Measurements from ENCODE around the gene SNX20. TPM values are rescaled to one million over a fixed set of nuclear protein-coding genes. Genes with fewer than 3 reads are reported as not detected.

SNX20 gene
- total and polyA plus RNA-seq, 2 donors (not counting 3 experiments of a cell fraction or from before 2014, with no cell fraction given): not detected

DNA sequence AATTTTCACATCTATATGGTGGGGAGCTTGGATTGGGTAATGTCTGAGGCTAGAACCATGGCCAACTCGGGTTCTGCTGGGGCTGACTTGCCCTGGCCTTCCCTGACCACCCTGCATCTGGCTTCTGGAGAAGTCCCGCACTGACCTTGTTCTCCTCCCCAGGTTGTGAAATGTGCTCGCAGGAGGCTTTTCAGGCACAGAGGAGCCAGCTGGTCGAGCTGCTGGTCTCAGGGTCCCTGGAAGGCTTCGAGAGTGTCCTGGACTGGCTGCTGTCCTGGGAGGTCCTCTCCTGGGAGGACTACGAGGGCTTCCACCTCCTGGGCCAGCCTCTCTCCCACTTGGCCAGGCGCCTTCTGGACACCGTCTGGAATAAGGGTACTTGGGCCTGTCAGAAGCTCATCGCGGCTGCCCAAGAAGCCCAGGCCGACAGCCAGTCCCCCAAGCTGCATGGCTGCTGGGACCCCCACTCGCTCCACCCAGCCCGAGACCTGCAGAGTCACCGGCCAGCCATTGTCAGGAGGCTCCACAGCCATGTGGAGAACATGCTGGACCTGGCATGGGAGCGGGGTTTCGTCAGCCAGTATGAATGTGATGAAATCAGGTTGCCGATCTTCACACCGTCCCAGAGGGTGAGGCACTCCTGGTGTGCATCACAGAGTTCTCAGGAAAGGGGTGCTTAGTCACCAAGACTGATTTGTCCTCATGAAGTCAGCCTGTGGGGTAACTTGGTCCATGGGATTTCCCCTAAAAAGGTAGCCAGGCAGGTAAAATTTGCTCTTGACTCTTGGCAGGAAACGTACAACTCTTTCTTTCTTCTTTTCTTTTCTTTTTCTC, 18.4 kb upstream of the SNX20 start:
- no peaks in the 10 kb centered on the region for H3K79me2 ChIP-seq (ENCODE audit: control insufficient read depth, insufficient read depth, low read length)
- CTCF ChIA-PET: interaction anchor here (1.1 kb wide), 1 partner anchor 37 kb away, joined by 3 read pairs; no protein-coding TSS in a partner anchor
- no TSS peak for BruUV-seq (replicated peaks)
- H3K4me2 ChIP-seq (ENCODE audit: insufficient read depth, low read length): no peak overlapping the region
- TF ChIP-seq EZH2 (IDR thresholded peaks at IDR 0.05; ENCODE audit: borderline replicate concordance, low read depth, low read length, severe bottlenecking): no peak
- TF ChIP-seq MYC (IDR thresholded peaks at IDR 0.05; ENCODE audit: low read depth, low read length): no peak
- TF ChIP-seq MAX (IDR thresholded peaks at IDR 0.05; ENCODE audit: insufficient read depth, insufficient read length): no peak
- no peak for TF ChIP-seq FOS (IDR thresholded peaks at IDR 0.05; ENCODE audit: borderline replicate concordance, insufficient read depth, low read length)
- TF ChIP-seq JUN (IDR thresholded peaks at IDR 0.05; ENCODE audit: borderline replicate concordance, insufficient read depth, insufficient read length, low read depth): no peak
- TF ChIP-seq GATA2 (IDR thresholded peaks at IDR 0.05; ENCODE audit: insufficient read depth, insufficient read length, low read depth, low read length): no peak
- TF ChIP-seq, protein P1, sequence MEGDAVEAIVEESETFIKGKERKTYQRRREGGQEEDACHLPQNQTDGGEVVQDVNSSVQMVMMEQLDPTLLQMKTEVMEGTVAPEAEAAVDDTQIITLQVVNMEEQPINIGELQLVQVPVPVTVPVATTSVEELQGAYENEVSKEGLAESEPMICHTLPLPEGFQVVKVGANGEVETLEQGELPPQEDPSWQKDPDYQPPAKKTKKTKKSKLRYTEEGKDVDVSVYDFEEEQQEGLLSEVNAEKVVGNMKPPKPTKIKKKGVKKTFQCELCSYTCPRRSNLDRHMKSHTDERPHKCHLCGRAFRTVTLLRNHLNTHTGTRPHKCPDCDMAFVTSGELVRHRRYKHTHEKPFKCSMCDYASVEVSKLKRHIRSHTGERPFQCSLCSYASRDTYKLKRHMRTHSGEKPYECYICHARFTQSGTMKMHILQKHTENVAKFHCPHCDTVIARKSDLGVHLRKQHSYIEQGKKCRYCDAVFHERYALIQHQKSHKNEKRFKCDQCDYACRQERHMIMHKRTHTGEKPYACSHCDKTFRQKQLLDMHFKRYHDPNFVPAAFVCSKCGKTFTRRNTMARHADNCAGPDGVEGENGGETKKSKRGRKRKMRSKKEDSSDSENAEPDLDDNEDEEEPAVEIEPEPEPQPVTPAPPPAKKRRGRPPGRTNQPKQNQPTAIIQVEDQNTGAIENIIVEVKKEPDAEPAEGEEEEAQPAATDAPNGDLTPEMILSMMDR (IDR thresholded peaks at IDR 0.05; ENCODE audit: extremely low read depth in 1 of 2, insufficient read depth in 1 of 2, low read depth in 1 of 2, low read length in 2 of 2): no peak
- no peak for TF ChIP-seq POLR2A (IDR thresholded peaks at IDR 0.05; ENCODE audit: low read depth, low read length)
- no peak for TF ChIP-seq POLR2AphosphoS5 (IDR thresholded peaks at IDR 0.05; ENCODE audit: insufficient read depth, low read depth, low read length)
- no peak overlapping the region for H3K27ac ChIP-seq (ENCODE audit: insufficient read depth, low read depth, low read length)
- no peaks in the 10 kb centered on the region for H3K36me3 ChIP-seq (ENCODE audit: control insufficient read depth in 2 of 2, extremely low read depth in 1 of 2, insufficient read depth in 2 of 2, low read length in 2 of 2)
- peaks cover 2% of the 10 kb centered on the region for H3K9me3 ChIP-seq (replicated peaks; ENCODE audit: control insufficient read depth, insufficient read depth, low read length)
- no peaks in the 10 kb centered on the region for H3K27me3 ChIP-seq (ENCODE audit: control insufficient read depth in 2 of 2, insufficient read depth in 2 of 2, low read length in 2 of 2)
- H2AFZ ChIP-seq (ENCODE audit: low read depth, low read length): no peak overlapping the region
- FAIRE-seq (no peak), DNase-seq (ENCODE audit: low read depth, low spot score) (no peak)
- H4K20me1 ChIP-seq (replicated peaks; ENCODE audit: control insufficient read depth, extremely low read depth, insufficient read depth, low read length): no peaks in the 10 kb centered on the region
- H3K9me1 ChIP-seq (replicated peaks; ENCODE audit: control insufficient read depth, extremely low read depth, insufficient read depth, low read length): no peaks in the 10 kb centered on the region
- dilution Hi-C loops (cut with MboI; ENCODE audit: extremely low pct_ligation_motif_present, low sequenced_read_pairs): no loop called here
- no peak overlapping the region for H3K9ac ChIP-seq (replicated peaks; ENCODE audit: extremely low read depth, insufficient read depth, low read length)
- H3K4me3 ChIP-seq (replicated peaks in 1 of 3; ENCODE audit: insufficient read depth in 1 of 3, low read depth in 1 of 3, low read length in 3 of 3): no peak overlapping the region
- intact Hi-C loops (cut with micrococcal nuclease): no loop called here
- POLR2A ChIA-PET: no interaction called here
- H3K4me1 ChIP-seq (ENCODE audit: control insufficient read depth, extremely low read depth, insufficient read depth, low read length): no peaks in the 10 kb centered on the region
